Endothelial cell of umbilical vein (primary cell): ENCODE measurements around the gene COL26A1.

Source experiments
- CTCF ChIP-seq, 2 donors: IDR thresholded peaks; 1 replicate in 1 of 2; 2 replicates in 1 of 2; pipeline ENCODE4 v1.5.1; 2011; ENCODE audit warnings: low read length in 2 of 2, mild to moderate bottlenecking in 2 of 2, moderate library complexity in 2 of 2, control low read depth in 1 of 2, inconsistent platforms in 1 of 2, low read depth in 1 of 2; ENCODE audit not compliant: insufficient read depth in 1 of 2; ENCODE audit errors: extremely low read depth in 1 of 2
- EZH2 ChIP-seq: IDR thresholded peaks from 2 replicates; pipeline ENCODE4 v1.6.1; 2012; ENCODE audit warnings: borderline replicate concordance, low read depth, mild to moderate bottlenecking, moderate library complexity, low read length, inconsistent platforms; ENCODE audit not compliant: severe bottlenecking
- GATA2 ChIP-seq: IDR thresholded peaks from 2 replicates; pipeline ENCODE4 v1.7.0; 2011; ENCODE audit warnings: low read depth, mild to moderate bottlenecking, moderate library complexity, mixed read lengths, low read length; ENCODE audit not compliant: insufficient read length, insufficient read depth
- MAX ChIP-seq: IDR thresholded peaks from 2 replicates; pipeline ENCODE4 v1.6.1; 2011; ENCODE audit not compliant: insufficient read depth, insufficient read length
- MYC ChIP-seq: IDR thresholded peaks from one replicate; pipeline ENCODE4 v1.6.1; 2011; ENCODE audit warnings: mild to moderate bottlenecking, low read depth, low read length
- POLR2A ChIP-seq: IDR thresholded peaks from 2 replicates; pipeline ENCODE4 v1.6.1; 2012; ENCODE audit warnings: low read depth, mild to moderate bottlenecking, control low read depth, low read length
- POLR2AphosphoS5 ChIP-seq: IDR thresholded peaks from 2 replicates; pipeline ENCODE4 v1.6.1; 2012; ENCODE audit warnings: low read depth, mild to moderate bottlenecking, control low read depth, low read length, moderate library complexity; ENCODE audit not compliant: insufficient read depth

- TF ChIP-seq CTCF (IDR thresholded peaks at IDR 0.05; ENCODE audit: extremely low read depth in 1 of 2, insufficient read depth in 1 of 2, low read depth in 1 of 2, low read length in 2 of 2) (no peak), EZH2 (peak; percentile 31), POLR2AphosphoS5 (no peak), POLR2A (no peak), MYC (no peak), MAX (no peak), GATA2 (peak; percentile 64)
Measured at GRCh38 chr7:101402081-101402779, 39.6 kb downstream of the COL26A1 start.
